Bronchial epithelial cell (primary cell): ENCODE data around the gene HS6ST2. TPM values are rescaled to one million over a fixed set of nuclear protein-coding genes. Genes with fewer than 3 reads are reported as not detected.

Source experiments
- DNase-seq: peaks from one replicate; pipeline ENCODE4 v3.0.0-alpha.2; 2010; ENCODE audit warnings: low read depth
- FAIRE-seq: peaks from 2 replicates; lab custom pipeline; 2011; peaks lifted over from hg19 to GRCh38; lab: Jason Lieb, UNC
- H3K27me3 ChIP-seq: 2 replicates; pipeline ENCODE4 v1.5.1; 2011; ENCODE audit warnings: low read length; ENCODE audit not compliant: control insufficient read depth, insufficient read depth
- H3K36me3 ChIP-seq: 2 replicates; pipeline ENCODE4 v1.5.1; 2011; ENCODE audit warnings: low read length; ENCODE audit not compliant: control insufficient read depth, insufficient read depth
- H3K4me3 ChIP-seq: 2 replicates; pipeline ENCODE4 v1.5.1; 2011; ENCODE audit warnings: mild to moderate bottlenecking, low read depth, low read length, control low read depth
- CTCF ChIP-seq: IDR thresholded peaks from 2 replicates; pipeline ENCODE4 v1.5.1; 2011; ENCODE audit warnings: mild to moderate bottlenecking, moderate library complexity, low read length, control low read depth, inconsistent platforms; ENCODE audit not compliant: insufficient read depth, severe bottlenecking
- total RNA-seq: library from RNA; depleted of rRNA; stranded (reverse); fragments of >200 nt; gene quantifications from 2 replicates; pipeline ENCODE4 v1.2.1, GENCODE V29; 2014

HS6ST2 gene
- total RNA-seq, 1 donor from 2014 or later: 16.8 TPM

- TF ChIP-seq CTCF: no peak
- H3K36me3 ChIP-seq: no peaks in the 10 kb centered on the region
- no peaks in the 10 kb centered on the region for H3K27me3 ChIP-seq
- DNase-seq (no peak), FAIRE-seq (no peak)
- H3K4me3 ChIP-seq: no peak overlapping the region
Observed at GRCh38 chrX:132677233-132677716, 281.2 kb downstream of the HS6ST2 start.

GRCh38 chrX:132676561-132677186, 281.8 kb downstream of the HS6ST2 start:
- FAIRE-seq: no peak
- Histone ChIP-seq H3K27me3 (no peaks in the 10 kb centered on the region), H3K4me3 (no peak overlapping the region), H3K36me3 (no peaks in the 10 kb centered on the region)
- peak; percentile 7 for DNase-seq
- peak; percentile 7 for TF ChIP-seq CTCF

GRCh38 chrX:132676102-132676501, 282.3 kb downstream of the HS6ST2 start:
- DNase-seq (no peak), FAIRE-seq (no peak)
- Histone ChIP-seq H3K36me3 (no peaks in the 10 kb centered on the region), H3K4me3 (no peak overlapping the region), H3K27me3 (no peaks in the 10 kb centered on the region)
- TF ChIP-seq CTCF: no peak

- no peak for DNase-seq
- no peak for TF ChIP-seq CTCF
- H3K36me3 ChIP-seq: no peaks in the 10 kb centered on the region
- H3K27me3 ChIP-seq: no peaks in the 10 kb centered on the region
- FAIRE-seq: no peak
- H3K4me3 ChIP-seq: no peak overlapping the region
Observed at GRCh38 chrX:132673331-132673730, 285.1 kb downstream of the HS6ST2 start.

- TF ChIP-seq CTCF: no peak
- no peaks in the 10 kb centered on the region for H3K27me3 ChIP-seq
- FAIRE-seq: no peak
Observed at GRCh38 chrX:132671229-132671641, 287.2 kb downstream of the HS6ST2 start.

GRCh38 chrX:132669142-132669541, 289.3 kb downstream of the HS6ST2 start:
- no peak for TF ChIP-seq CTCF
- Histone ChIP-seq H3K27me3 (no peaks in the 10 kb centered on the region), H3K36me3 (no peaks in the 10 kb centered on the region), H3K4me3 (no peak overlapping the region)
- DNase-seq (no peak), FAIRE-seq (no peak)

More at GRCh38 chrX:132671229-132671641, 287.2 kb downstream of the HS6ST2 start:
- DNase-seq: peak; percentile 19
- Histone ChIP-seq H3K4me3 (no peak overlapping the region), H3K36me3 (no peaks in the 10 kb centered on the region)
